Naive thymus-derived CD8-positive, alpha-beta T cell (primary cell): Measurements from ENCODE around the gene ASL. TPM values are rescaled to one million over a fixed set of nuclear protein-coding genes. Genes with fewer than 3 reads are reported as not detected.
"Not testable (repeated sequence)": the region's sequence is repeated elsewhere in the genome, so short reads cannot be mapped to it uniquely, and the experiment has no call there.

Experiments used
- ATAC-seq, 2 donors: fragments of 150-1000 bp; cut with Tn5 transposase in 1 of 2; sonication (Bioruptor Pico), chemical (Tn5 transposase) in 1 of 2; 1 replicate in 1 of 2; 2 replicates in 1 of 2; pipeline ENCODE4 v1.10.0; 2021; ENCODE audit warnings: mild to moderate bottlenecking in 2 of 2, moderate library complexity in 2 of 2
- POLR2A ChIA-PET: fragments of 350-600 bp; sonication (Branson Sonifier 250); formaldehyde crosslinking; loops from one replicate; lab custom pipeline; 2021; ENCODE audit warnings: antibody characterized with exemption; lab: Charles Lee
- DNase-seq, 10 donors: peaks; one replicate each; pipeline versions ENCODE4 v3.0.0 to v3.0.0-alpha.2; 2020 to 2022
- H3K27ac Mint-ChIP-seq, 10 donors: one replicate each; pipeline ENCODE4 v1.8.0; 2020 to 2022; ENCODE audit warnings: mild to moderate bottlenecking in 10 of 10, mixed read lengths in 10 of 10, moderate library complexity in 4 of 10, inconsistent platforms in 1 of 10
- H3K27me3 Mint-ChIP-seq, 5 donors: one replicate each; pipeline ENCODE4 v1.8.0; 2021 to 2022; ENCODE audit warnings: mixed read lengths in 5 of 5
- H3K36me3 Mint-ChIP-seq, 3 donors: one replicate each; pipeline ENCODE4 v1.8.0; 2020 to 2022; ENCODE audit warnings: mixed read lengths in 3 of 3, mild to moderate bottlenecking in 2 of 3, inconsistent platforms in 1 of 3
- H3K4me1 Mint-ChIP-seq, 4 donors: one replicate each; pipeline ENCODE4 v1.8.0; 2021 to 2022; ENCODE audit warnings: mixed read lengths in 4 of 4
- H3K4me3 Mint-ChIP-seq, 10 donors: one replicate each; pipeline ENCODE4 v1.8.0; 2020 to 2022; ENCODE audit warnings: mild to moderate bottlenecking in 10 of 10, mixed read lengths in 10 of 10, moderate library complexity in 6 of 10, inconsistent platforms in 1 of 10
- H3K9me3 Mint-ChIP-seq, 9 donors: one replicate each; pipeline ENCODE4 v1.8.0; 2020 to 2022; ENCODE audit warnings: mixed read lengths in 9 of 9, mild to moderate bottlenecking in 3 of 9, inconsistent platforms in 1 of 9, moderate library complexity in 1 of 9
- polyA plus RNA-seq, 3 donors: library from polyadenylated mRNA; unstranded; fragments of 300-500 nt; fragmentation: Illumina TruSeq; gene quantifications; one replicate each; pipeline ENCODE4 v1.2.3, GENCODE V29; 2021
- total RNA-seq, 8 experiments: library from RNA in 2 of 8; stranded (reverse) in 2 of 8; gene quantifications; one replicate each; pipeline ENCODE4 v1.2.3 and lab custom pipeline; 2021 to 2026

Gene ASL
- total RNA-seq (10 to 100 TPM; 15.2 to 18.6 TPM), polyA plus RNA-seq (10 to 100 TPM in 1 of 3 donors, 1 to 10 TPM in 2; 5.2 to 13.0 (median 7.6) TPM), total RNA-seq (lab: John Stamatoyannopoulos, UW) (4.4 to 19.6 (median 8.8) reads per million in 6 experiments)

- no peaks in the 10 kb centered on the region for H3K27me3 Mint-ChIP-seq
- peaks cover 0 to 4% (median 0%) of the 10 kb centered on the region in 3 donors for H3K36me3 Mint-ChIP-seq
- DNase-seq (peak; percentile 71 to 89 (median 78)), ATAC-seq (peak; percentile 97 to 98)
- H3K27ac Mint-ChIP-seq: peak within 1 kb of the TSS; percentile 44 to 90 (median 84)
- POLR2A ChIA-PET: interaction anchor here (1.0 to 1.4 kb wide), 5 partner anchors 13 to 417 kb away, joined by 3 to 7 read pairs (median 3); partner anchors contain the start of gene CRCP
- H3K9me3 Mint-ChIP-seq: no peaks in the 10 kb centered on the region
- peak within 1 kb of the TSS; percentile 78 to 93 (median 86) for H3K4me3 Mint-ChIP-seq
- peaks cover 9 to 30% (median 14%) of the 10 kb centered on the region in 4 donors for H3K4me1 Mint-ChIP-seq
These were observed at the start of gene ASL for GRCh38 chr7:66075590-66076461. Gene ASL, plus strand, starts transcription at chr7:66075819. Its CDS starts 263 bp downstream, at chr7:66076082.

GRCh38 chr7:66028342-66028741, 47.3 kb upstream of the ASL start:
- H3K27ac Mint-ChIP-seq: peak overlapping the region in 1 of 10 donors; percentile 24
- H3K4me3 Mint-ChIP-seq, H3K4me1 Mint-ChIP-seq, H3K36me3 Mint-ChIP-seq, DNase-seq, POLR2A ChIA-PET, H3K9me3 Mint-ChIP-seq, ATAC-seq, H3K27me3 Mint-ChIP-seq: not testable (repeated sequence)

GRCh38 chr7:66033471-66034385, 41.9 kb upstream of the ASL start:
- Mint-ChIP-seq H3K4me1 (peaks cover 0 to 14% (median 2%) of the 10 kb centered on the region in 4 donors), H3K36me3 (no peaks in the 10 kb centered on the region), H3K4me3 (no peak overlapping the region), H3K27me3 (no peaks in the 10 kb centered on the region), H3K9me3 (no peaks in the 10 kb centered on the region), H3K27ac (peak overlapping the region in 1 of 10 donors; percentile 27)
- ATAC-seq: no peak
- no peak for DNase-seq
- POLR2A ChIA-PET: no interaction called here

GRCh38 chr7:66034436-66035010, 41.1 kb upstream of the ASL start:
- DNase-seq, H3K36me3 Mint-ChIP-seq, POLR2A ChIA-PET, H3K4me3 Mint-ChIP-seq, H3K27ac Mint-ChIP-seq, H3K27me3 Mint-ChIP-seq, ATAC-seq, H3K9me3 Mint-ChIP-seq: not testable (repeated sequence)
- peaks cover 0 to 14% (median 2%) of the 10 kb centered on the region in 4 donors for H3K4me1 Mint-ChIP-seq

- POLR2A ChIA-PET: no interaction called here
- H3K9me3 Mint-ChIP-seq: no peaks in the 10 kb centered on the region
- ATAC-seq (no peak), DNase-seq (no peak)
- H3K27ac Mint-ChIP-seq: no peak overlapping the region
- peaks cover 0 to 5% (median 4%) of the 10 kb centered on the region in 5 donors for H3K27me3 Mint-ChIP-seq
- H3K36me3 Mint-ChIP-seq: no peaks in the 10 kb centered on the region
- no peak overlapping the region for H3K4me3 Mint-ChIP-seq
- peaks cover 0 to 14% (median 2%) of the 10 kb centered on the region in 4 donors for H3K4me1 Mint-ChIP-seq
These were observed 39.2 kb upstream of the ASL start for GRCh38 chr7:66036382-66036781.

GRCh38 chr7:66036788-66037187, 38.8 kb upstream of the ASL start:
- Mint-ChIP-seq H3K4me1 (peaks cover 0 to 14% (median 2%) of the 10 kb centered on the region in 4 donors), H3K36me3 (no peaks in the 10 kb centered on the region), H3K27me3 (peaks cover 0 to 7% (median 4%) of the 10 kb centered on the region in 5 donors), H3K9me3 (no peaks in the 10 kb centered on the region), H3K27ac (no peak overlapping the region), H3K4me3 (no peak overlapping the region)
- DNase-seq (no peak), ATAC-seq (no peak)
- POLR2A ChIA-PET: no interaction called here

- no peak for ATAC-seq
- Mint-ChIP-seq H3K4me3 (no peak overlapping the region), H3K9me3 (no peaks in the 10 kb centered on the region), H3K36me3 (no peaks in the 10 kb centered on the region), H3K4me1 (peaks cover 2 to 11% (median 8%) of the 10 kb centered on the region in 4 donors), H3K27ac (no peak overlapping the region), H3K27me3 (peaks cover 0 to 12% (median 6%) of the 10 kb centered on the region in 5 donors)
- DNase-seq: no peak
- POLR2A ChIA-PET: no interaction called here
These were observed 36.4 kb upstream of the ASL start for GRCh38 chr7:66039094-66039670.

- H3K27me3 Mint-ChIP-seq: peaks cover 0 to 19% (median 11%) of the 10 kb centered on the region in 5 donors
These were observed 31.7 kb upstream of the ASL start for GRCh38 chr7:66043681-66044497.

GRCh38 chr7:66044498-66044854, 31.1 kb upstream of the ASL start:
- H3K9me3 Mint-ChIP-seq, H3K27ac Mint-ChIP-seq, POLR2A ChIA-PET, ATAC-seq, H3K36me3 Mint-ChIP-seq, DNase-seq: not testable (repeated sequence)
- H3K4me1 Mint-ChIP-seq: peaks cover 3 to 11% (median 7%) of the 10 kb centered on the region in 4 donors
- H3K27me3 Mint-ChIP-seq: peaks cover 0 to 19% (median 11%) of the 10 kb centered on the region in 5 donors
- H3K4me3 Mint-ChIP-seq: peak overlapping the region; percentile 78 to 89 (median 82)

More at GRCh38 chr7:66043681-66044497, 31.7 kb upstream of the ASL start:
- peak; percentile 83 to 86 for ATAC-seq
- Mint-ChIP-seq H3K9me3 (peaks cover 0 to 2% (median 0%) of the 10 kb centered on the region in 9 donors), H3K4me3 (peak overlapping the region; percentile 78 to 89 (median 82)), H3K4me1 (peaks cover 3 to 11% (median 7%) of the 10 kb centered on the region in 4 donors), H3K27ac (peak overlapping the region in 1 of 10 donors; percentile 71), H3K36me3 (no peaks in the 10 kb centered on the region)
- POLR2A ChIA-PET: no interaction called here
- DNase-seq: peak in 6 of 10 donors; percentile 2 to 29 (median 10)

- no peak overlapping the region for H3K27ac Mint-ChIP-seq
- DNase-seq (no peak), ATAC-seq (no peak)
- POLR2A ChIA-PET: no interaction called here
- peaks cover 3 to 11% (median 7%) of the 10 kb centered on the region in 4 donors for H3K4me1 Mint-ChIP-seq
- peaks cover 0 to 13% (median 9%) of the 10 kb centered on the region in 5 donors for H3K27me3 Mint-ChIP-seq
- H3K9me3 Mint-ChIP-seq: peaks cover 0 to 2% (median 0%) of the 10 kb centered on the region in 9 donors
- H3K36me3 Mint-ChIP-seq: no peaks in the 10 kb centered on the region
- no peak overlapping the region for H3K4me3 Mint-ChIP-seq
These were observed 28.2 kb upstream of the ASL start for GRCh38 chr7:66047426-66047825.

- DNase-seq, H3K36me3 Mint-ChIP-seq, POLR2A ChIA-PET: not testable (repeated sequence)
These were observed 25.7 kb upstream of the ASL start for GRCh38 chr7:66049886-66050285.

More at GRCh38 chr7:66049886-66050285, 25.7 kb upstream of the ASL start:
- not testable (repeated sequence) for H3K4me3 Mint-ChIP-seq, H3K4me1 Mint-ChIP-seq, H3K27me3 Mint-ChIP-seq, ATAC-seq, H3K9me3 Mint-ChIP-seq
- H3K27ac Mint-ChIP-seq: peak overlapping the region in 1 of 10 donors; percentile 47
